ENCODE measurements around the gene ITGA11.

DNA sequence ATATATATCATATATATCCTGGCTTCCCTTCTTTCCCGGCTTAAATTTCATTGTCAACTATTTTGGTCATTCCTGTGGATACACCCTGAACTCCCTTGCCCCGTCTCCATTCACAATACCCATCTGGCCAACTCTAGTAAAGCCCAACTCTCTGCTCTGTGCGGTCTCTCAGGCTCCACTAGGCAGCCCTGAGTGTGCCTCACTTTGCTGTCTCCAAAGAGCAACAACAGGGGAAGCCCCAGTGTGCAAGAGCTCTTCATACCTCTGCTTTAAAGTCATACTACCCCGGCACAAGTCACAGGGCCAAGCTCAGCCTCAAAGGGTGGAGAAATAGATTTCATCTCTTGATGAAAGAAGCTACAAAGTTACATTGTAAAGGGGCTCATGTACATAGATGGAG is 173.3 kb downstream of the ITGA11 start:
- TF ChIP-seq, protein P1, sequence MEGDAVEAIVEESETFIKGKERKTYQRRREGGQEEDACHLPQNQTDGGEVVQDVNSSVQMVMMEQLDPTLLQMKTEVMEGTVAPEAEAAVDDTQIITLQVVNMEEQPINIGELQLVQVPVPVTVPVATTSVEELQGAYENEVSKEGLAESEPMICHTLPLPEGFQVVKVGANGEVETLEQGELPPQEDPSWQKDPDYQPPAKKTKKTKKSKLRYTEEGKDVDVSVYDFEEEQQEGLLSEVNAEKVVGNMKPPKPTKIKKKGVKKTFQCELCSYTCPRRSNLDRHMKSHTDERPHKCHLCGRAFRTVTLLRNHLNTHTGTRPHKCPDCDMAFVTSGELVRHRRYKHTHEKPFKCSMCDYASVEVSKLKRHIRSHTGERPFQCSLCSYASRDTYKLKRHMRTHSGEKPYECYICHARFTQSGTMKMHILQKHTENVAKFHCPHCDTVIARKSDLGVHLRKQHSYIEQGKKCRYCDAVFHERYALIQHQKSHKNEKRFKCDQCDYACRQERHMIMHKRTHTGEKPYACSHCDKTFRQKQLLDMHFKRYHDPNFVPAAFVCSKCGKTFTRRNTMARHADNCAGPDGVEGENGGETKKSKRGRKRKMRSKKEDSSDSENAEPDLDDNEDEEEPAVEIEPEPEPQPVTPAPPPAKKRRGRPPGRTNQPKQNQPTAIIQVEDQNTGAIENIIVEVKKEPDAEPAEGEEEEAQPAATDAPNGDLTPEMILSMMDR (IDR thresholded peaks at IDR 0.05): no peak
- TF ChIP-seq SIN3A (IDR thresholded peaks at IDR 0.05; ENCODE audit: borderline replicate concordance, low read depth, low read length) (no peak), GABPA (IDR thresholded peaks at IDR 0.05; ENCODE audit: low read depth) (no peak), TEAD4 (IDR thresholded peaks at IDR 0.05; ENCODE audit: borderline replicate concordance, insufficient read depth) (no peak), NFIC (IDR thresholded peaks at IDR 0.05; ENCODE audit: borderline replicate concordance) (no peak), TAF1 (IDR thresholded peaks at IDR 0.05; ENCODE audit: borderline replicate concordance, low read depth, low read length) (no peak), POLR2AphosphoS5 (IDR thresholded peaks at IDR 0.05; ENCODE audit: low read depth, low read length) (no peak), RAD21 (IDR thresholded peaks at IDR 0.05; ENCODE audit: low read length) (no peak), SMC3 (IDR thresholded peaks at IDR 0.05; ENCODE audit: low read depth, low read length) (no peak)
- TF ChIP-seq, protein P2, sequence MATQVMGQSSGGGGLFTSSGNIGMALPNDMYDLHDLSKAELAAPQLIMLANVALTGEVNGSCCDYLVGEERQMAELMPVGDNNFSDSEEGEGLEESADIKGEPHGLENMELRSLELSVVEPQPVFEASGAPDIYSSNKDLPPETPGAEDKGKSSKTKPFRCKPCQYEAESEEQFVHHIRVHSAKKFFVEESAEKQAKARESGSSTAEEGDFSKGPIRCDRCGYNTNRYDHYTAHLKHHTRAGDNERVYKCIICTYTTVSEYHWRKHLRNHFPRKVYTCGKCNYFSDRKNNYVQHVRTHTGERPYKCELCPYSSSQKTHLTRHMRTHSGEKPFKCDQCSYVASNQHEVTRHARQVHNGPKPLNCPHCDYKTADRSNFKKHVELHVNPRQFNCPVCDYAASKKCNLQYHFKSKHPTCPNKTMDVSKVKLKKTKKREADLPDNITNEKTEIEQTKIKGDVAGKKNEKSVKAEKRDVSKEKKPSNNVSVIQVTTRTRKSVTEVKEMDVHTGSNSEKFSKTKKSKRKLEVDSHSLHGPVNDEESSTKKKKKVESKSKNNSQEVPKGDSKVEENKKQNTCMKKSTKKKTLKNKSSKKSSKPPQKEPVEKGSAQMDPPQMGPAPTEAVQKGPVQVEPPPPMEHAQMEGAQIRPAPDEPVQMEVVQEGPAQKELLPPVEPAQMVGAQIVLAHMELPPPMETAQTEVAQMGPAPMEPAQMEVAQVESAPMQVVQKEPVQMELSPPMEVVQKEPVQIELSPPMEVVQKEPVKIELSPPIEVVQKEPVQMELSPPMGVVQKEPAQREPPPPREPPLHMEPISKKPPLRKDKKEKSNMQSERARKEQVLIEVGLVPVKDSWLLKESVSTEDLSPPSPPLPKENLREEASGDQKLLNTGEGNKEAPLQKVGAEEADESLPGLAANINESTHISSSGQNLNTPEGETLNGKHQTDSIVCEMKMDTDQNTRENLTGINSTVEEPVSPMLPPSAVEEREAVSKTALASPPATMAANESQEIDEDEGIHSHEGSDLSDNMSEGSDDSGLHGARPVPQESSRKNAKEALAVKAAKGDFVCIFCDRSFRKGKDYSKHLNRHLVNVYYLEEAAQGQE (IDR thresholded peaks at IDR 0.05; ENCODE audit: low read depth, low read length): no peak
- TF ChIP-seq, protein P3, sequence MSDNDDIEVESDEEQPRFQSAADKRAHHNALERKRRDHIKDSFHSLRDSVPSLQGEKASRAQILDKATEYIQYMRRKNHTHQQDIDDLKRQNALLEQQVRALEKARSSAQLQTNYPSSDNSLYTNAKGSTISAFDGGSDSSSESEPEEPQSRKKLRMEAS (IDR thresholded peaks at IDR 0.05; ENCODE audit: low read depth): no peak

Data from SK-N-SH (cell line).